Superior temporal gyrus (tissue), 1 donor: ENCODE data around the gene GPHN.
"Not testable (repeated sequence)": the region's sequence is repeated elsewhere in the genome, so short reads cannot be mapped to it uniquely, and the experiment has no call there.

Experiments used
- DNase-seq: peaks from one replicate; pipeline ENCODE4 v3.0.0-alpha.2; 2016; ENCODE audit errors: extremely low spot score

GPHN gene

DNA sequence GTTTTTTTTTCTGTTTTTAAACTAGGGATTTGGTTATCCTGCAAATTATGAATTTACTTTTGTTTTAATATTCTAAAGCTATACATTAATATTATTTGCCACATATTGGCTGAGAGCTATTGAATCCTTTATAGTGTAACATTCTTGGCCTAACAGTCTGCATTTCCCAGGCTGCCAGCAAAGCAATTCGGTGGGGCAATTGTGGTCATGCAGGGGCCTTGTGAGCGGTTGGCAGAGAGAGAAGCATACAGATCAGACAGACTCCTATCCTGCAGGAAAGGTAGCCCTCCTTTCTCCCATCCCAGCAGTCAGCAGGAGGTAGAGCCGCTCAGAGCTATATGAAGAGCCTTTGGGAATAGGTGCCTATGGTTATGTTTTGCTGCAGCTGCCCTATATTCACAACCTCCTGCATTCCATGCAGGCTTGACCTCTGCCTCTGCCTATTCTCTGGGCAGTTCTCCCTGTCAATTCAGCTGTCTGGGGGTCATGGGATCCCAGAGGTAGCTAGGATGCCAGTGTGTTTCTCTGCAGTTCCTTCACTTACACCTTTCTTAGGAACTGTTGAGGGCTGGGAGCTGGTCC is 144.7 kb downstream of the GPHN start:
- no peak for DNase-seq

DNA sequence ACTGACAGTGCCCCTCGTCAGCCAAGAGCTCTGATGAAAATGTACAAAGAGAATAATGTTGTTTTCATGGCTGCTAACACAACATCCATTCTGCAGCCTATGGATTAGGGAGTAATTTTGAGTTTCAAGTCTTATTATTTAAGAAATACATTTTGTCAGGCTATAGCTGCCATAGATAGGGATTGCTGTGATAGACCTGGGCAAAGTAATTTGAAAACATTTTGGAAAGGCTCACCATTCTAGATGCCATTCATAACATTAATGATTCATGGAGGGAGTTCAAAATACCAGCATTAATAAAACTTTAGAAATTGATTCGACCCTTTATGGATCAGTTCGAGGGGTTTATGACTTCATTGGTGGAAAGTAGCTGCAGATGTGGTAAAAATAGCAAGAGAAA is 149.8 kb downstream of the GPHN start:
- DNase-seq: no peak

DNA sequence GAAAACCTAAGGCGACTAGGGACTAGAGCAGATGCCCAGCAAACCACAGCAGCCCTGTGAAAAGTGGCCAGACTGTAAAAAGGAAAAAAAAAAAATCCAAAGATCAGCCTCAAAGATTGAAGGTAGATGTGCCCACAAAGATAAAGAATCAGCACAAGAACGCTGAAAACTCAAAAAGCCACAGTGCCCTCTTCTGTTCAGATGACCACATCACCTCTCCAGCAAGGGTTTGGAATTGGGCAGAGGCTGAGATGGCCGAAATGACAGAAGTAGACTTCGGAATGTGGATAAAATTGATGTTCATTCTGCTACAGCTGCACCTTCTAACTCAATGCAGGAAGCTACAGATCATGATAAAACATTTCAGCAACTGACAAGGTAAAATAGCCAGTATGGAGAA is 154.4 kb downstream of the GPHN start:
- no peak for DNase-seq

DNA sequence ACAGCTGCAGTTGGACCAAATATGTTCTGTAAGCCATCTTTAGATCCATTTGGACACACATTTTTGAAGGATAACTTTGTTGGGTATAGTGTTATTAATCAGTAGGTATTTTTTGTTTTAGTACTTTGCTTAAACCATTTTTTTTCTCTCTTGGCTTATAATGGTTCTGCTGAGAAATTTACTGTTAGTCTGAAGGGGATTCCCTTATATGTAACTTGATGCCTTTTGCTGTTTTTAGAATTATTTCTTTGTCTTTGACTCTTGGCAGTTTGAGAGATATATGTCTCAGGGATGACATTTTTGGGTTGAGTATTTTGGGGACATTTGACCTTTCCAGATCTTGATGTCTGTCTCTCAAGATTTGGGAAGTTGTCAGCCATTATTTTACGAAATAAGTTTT is 169.8 kb downstream of the GPHN start:
- DNase-seq: no peak

GRCh38 chr14:66680216-66680615 is 172.3 kb downstream of the GPHN start:
- DNase-seq: no peak

GRCh38 chr14:66696326-66696725 is 188.4 kb downstream of the GPHN start:
- DNase-seq: no peak

DNA sequence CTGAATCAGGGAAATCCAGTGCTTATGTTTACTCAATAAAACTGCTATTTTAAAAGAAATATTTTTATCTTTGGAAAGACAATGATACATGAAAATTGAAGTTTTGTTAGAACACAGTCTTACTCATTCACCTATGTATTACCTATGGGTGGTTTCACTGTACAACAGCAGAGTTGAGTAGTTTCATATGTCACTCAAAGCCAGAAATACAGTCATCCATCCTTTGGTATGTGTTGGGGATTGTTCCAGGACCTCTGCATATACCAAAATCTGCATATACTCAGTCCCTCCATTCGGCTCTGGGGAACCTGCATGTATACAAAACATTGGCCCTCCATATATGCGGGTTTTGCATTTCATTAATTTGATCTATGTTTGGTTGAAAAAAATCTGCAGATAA is 190.6 kb downstream of the GPHN start:
- DNase-seq: no peak

GRCh38 chr14:66701813-66702212 is 193.9 kb downstream of the GPHN start:
- no peak for DNase-seq

DNA sequence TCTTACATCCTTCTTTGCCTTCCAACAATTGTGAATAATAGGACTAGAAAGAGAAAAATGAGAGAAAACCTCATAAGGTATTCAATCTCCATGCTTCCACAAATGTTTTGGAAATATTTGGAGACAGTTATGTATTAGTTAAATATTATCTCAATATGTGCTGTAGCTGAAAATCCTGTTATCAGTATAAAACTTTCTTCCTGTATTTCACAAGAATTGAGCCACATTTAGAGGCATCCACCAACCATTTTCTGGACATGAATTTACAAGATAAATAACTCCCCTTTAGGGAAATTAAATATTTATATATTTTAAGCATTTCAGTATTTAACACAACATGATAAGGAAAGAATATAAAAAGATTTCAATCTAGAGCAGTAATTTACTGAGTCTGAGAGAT is 200.3 kb downstream of the GPHN start:
- no peak for DNase-seq

- peak; percentile 55 for DNase-seq
Measured at GRCh38 chr14:66709291-66709690, 201.3 kb downstream of the GPHN start.

- not testable (repeated sequence) for DNase-seq
Measured at GRCh38 chr14:66714291-66714690, 206.3 kb downstream of the GPHN start.

DNA sequence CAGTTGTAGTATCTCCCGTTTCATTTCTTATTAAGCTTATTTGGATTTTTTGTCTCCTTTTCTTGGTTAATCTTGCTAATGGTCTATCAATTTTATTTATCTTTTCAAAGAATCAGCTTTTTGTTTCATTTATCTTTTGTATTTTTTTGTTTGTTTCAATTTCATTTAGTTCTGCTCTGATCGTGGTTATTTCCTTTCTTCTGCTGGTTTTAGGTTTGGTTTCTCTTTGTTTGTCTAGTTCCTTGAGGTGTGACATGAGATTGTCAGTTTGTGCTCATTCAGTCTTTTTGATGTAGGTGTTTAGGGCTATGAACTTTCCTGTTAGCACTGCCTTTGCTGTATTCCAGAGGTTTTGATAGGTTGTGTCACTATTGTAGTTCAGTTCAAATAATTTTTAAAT is 207.4 kb downstream of the GPHN start:
- not testable (repeated sequence) for DNase-seq

DNA sequence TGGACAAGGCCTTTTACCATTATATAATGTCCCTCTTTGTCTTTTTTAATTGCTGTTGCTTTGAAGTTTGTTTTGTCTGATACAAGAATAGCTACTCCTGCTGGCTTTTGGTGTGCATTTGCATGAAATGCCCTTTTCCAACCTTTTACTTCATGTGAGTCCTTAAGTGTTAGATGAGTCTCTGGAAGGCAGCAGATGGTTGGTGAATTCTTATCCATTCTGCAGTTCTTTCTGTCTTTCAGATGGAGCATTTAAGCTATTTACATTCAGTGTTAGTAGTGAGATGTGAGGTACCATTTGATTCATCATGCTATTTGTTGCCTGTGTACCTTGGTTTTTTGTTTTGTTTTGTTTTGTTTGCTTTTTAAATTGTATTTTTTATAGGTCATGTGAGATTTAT is 208.3 kb downstream of the GPHN start:
- no peak for DNase-seq

- no peak for DNase-seq
Measured at GRCh38 chr14:66717561-66718140, 209.7 kb downstream of the GPHN start.

DNA sequence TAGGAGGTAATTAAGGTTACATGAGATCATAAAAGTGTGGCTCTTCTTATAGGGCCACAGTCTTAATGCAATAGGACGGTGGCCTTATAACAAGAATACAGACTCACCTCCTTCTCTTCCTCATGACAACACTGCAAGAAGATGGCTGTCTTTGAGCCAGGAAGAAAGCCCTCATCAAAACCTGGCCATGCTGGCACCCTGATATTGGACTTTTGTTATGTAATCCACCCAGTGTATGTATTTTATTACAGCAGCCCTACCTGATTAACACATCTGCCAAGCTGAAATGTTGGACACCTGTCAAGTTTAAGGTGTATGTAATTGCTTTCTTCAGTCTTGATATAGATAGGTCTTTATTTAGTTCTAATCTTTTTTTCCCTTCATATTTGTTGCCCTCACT is 217.0 kb downstream of the GPHN start:
- no peak for DNase-seq

- not testable (repeated sequence) for DNase-seq
Measured at GRCh38 chr14:66731298-66731697, 223.4 kb downstream of the GPHN start.

DNA sequence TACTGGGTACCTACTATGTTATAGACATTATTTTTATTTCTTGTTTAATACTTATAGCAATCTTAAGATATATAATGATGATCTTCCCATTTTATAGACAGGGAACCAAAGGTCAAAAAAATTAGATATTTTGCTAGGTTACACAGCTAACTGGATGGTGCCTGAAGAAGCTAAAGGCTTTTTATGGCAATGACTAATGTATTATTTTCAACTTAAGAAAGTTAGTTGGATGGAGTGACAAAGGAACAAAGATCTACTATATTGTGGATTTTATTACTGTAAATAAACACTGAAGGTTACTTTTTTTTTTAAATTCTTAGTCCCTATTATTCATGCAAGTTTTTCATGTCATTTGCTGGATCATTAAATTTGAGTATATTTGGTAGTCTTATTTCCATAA is 227.9 kb downstream of the GPHN start:
- no peak for DNase-seq

GRCh38 chr14:66739826-66740225 is 231.9 kb downstream of the GPHN start:
- DNase-seq: no peak

GRCh38 chr14:66745078-66745477 is 237.1 kb downstream of the GPHN start:
- DNase-seq: no peak

GRCh38 chr14:66746316-66747006 is 238.5 kb downstream of the GPHN start:
- peak; percentile 46 for DNase-seq

DNA sequence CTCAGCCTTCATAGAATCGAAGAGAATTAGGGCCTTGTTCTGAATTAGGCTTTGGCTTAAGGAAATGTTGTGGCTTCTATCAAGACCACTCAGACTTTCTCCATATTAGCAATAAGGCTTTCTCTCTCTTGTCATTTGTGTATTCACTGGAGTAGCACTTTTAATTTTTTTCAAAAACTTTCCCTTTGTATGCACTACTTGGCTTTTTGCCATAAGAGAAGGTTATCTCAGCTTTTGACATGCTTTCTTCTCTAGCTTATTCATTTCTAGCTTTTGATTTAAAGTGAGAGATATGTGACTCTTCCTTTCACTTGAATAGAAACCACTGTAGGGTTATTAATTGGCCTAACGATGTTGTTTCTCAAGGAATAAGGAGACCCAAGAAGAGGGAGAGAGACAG is 244.2 kb downstream of the GPHN start:
- DNase-seq: no peak

- no peak for DNase-seq
Measured at GRCh38 chr14:66758031-66758613, 250.2 kb downstream of the GPHN start.

DNA sequence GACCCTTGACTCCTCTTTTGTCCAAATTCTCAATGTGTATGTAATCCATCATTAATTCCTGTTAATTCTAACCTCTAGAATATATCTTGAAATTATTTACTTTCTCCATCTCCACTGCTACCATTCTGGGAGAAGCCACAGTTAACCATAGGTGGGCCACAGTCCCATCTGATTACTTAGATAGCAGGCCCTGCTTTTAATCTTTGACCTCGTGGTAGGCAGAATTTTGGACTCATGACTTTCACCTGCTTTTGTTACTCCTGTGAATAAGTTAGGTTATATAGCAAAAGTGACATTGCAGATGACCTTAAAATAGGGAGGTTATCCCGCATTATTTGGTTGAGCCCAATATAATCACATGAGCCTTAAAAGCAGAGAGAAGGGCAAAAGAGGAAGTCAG is 264.2 kb downstream of the GPHN start:
- DNase-seq: no peak
